Activated CD4-positive, alpha-beta T cell treated with anti-CD3 and anti-CD28 coated beads for 48 hours (primary cell): ENCODE results near the gene SEC14L1.

Source experiments
- DNase-seq: peaks from one replicate; pipeline ENCODE4 v3.0.0-alpha.2; 2020

SEC14L1 gene

GRCh38 chr17:77116371-77116860 lies 24.4 kb upstream of the SEC14L1 start:
- DNase-seq, result no peak

GRCh38 chr17:77117415-77117814 lies 23.4 kb upstream of the SEC14L1 start:
- no peak for DNase-seq

GRCh38 chr17:77118251-77118928 lies 22.4 kb upstream of the SEC14L1 start:
- no peak for DNase-seq

- DNase-seq, result no peak
Measured at GRCh38 chr17:77119668-77120301, 21.0 kb upstream of the SEC14L1 start.

GRCh38 chr17:77120868-77121267 lies 19.9 kb upstream of the SEC14L1 start:
- no peak for DNase-seq

GRCh38 chr17:77124192-77124889 lies 16.4 kb upstream of the SEC14L1 start:
- DNase-seq, result no peak

GRCh38 chr17:77125432-77125901 lies 15.3 kb upstream of the SEC14L1 start:
- DNase-seq, result no peak

GRCh38 chr17:77126519-77126918 lies 14.2 kb upstream of the SEC14L1 start:
- DNase-seq, result no peak

GRCh38 chr17:77127735-77128361 lies 12.9 kb upstream of the SEC14L1 start:
- peak; percentile 79 for DNase-seq

- DNase-seq, result no peak
Measured at GRCh38 chr17:77128896-77129567, 11.7 kb upstream of the SEC14L1 start.

- DNase-seq, result no peak
Measured at GRCh38 chr17:77129568-77130301, 11.0 kb upstream of the SEC14L1 start.

GRCh38 chr17:77130525-77130924 lies 10.2 kb upstream of the SEC14L1 start:
- no peak for DNase-seq

GRCh38 chr17:77131904-77132303 lies 8.9 kb upstream of the SEC14L1 start:
- no peak for DNase-seq

GRCh38 chr17:77132411-77133086 lies 8.2 kb upstream of the SEC14L1 start:
- DNase-seq, result no peak

GRCh38 chr17:77133087-77133638 lies 7.6 kb upstream of the SEC14L1 start:
- DNase-seq, result no peak

GRCh38 chr17:77136420-77136767 lies 4.4 kb upstream of the SEC14L1 start:
- DNase-seq, result no peak

GRCh38 chr17:77137111-77137510 lies 3.7 kb upstream of the SEC14L1 start:
- DNase-seq, result no peak

- DNase-seq, result peak; percentile 80
Measured at GRCh38 chr17:77137886-77138285, 2.9 kb upstream of the SEC14L1 start.

GRCh38 chr17:77140166-77140877 lies 447 bp upstream of the SEC14L1 start:
- DNase-seq, result peak; percentile 100

GRCh38 chr17:77141846-77142449 lies 1.2 kb downstream of the SEC14L1 start:
- DNase-seq, result no peak
